C4-2B (cell line): ENCODE data around the gene CNTRL.

ENCODE experiments used
- H3K27ac ChIP-seq: fragments of 450-650 bp; 2 replicates; pipeline ENCODE4 v1.5.1; 2017
- CTCF ChIP-seq: fragments of 450-650 bp; conservative IDR thresholded peaks from 2 replicates; pipeline ENCODE4 v1.5.1; 2017; ENCODE audit warnings: mild to moderate bottlenecking
- ZFX ChIP-seq: fragments of 450-650 bp; IDR thresholded peaks from 2 replicates; pipeline ENCODE4 v1.6.1; 2017

Gene CNTRL

DNA sequence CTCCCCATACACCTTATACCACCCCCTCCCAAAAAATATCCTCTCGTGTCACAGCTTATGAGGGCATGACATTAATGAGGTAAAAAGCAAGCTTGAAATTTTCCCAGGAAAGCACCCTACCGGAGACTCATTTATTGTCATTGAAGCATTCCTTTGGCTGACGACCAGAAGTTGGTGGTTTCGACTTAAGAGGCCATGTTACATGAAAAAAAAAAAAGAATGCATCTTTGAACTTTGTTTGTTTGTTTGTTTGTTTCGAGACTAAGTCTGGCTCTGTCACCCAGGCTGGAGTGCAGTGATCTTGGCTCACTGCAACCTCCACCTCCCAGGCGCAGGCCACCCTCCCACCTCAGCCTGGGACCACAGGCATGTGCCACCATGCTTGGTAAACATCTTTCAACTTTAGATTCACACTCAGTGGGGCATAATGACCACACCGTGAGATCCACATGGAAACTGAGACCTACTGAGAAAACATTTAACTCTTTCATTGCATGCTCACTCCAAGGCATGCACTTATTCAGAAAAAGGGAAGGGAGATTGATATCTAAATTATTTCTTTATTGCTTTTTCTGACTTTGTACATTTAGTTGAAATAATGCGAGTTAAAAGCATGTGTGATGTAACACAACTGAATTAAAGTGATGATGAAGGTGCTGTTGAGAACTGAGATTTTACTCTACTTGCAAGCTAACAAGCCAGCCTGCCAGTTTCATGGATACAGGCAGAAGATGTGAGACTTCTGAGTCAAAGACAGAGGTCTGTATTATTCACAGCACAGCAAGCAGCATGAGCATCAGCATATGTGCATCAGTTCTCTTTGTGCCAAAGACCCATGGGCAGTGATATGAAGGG lies 132.0 kb downstream of the CNTRL start:
- TF ChIP-seq ZFX (no peak), CTCF (no peak)
- no peak overlapping the region for H3K27ac ChIP-seq

DNA sequence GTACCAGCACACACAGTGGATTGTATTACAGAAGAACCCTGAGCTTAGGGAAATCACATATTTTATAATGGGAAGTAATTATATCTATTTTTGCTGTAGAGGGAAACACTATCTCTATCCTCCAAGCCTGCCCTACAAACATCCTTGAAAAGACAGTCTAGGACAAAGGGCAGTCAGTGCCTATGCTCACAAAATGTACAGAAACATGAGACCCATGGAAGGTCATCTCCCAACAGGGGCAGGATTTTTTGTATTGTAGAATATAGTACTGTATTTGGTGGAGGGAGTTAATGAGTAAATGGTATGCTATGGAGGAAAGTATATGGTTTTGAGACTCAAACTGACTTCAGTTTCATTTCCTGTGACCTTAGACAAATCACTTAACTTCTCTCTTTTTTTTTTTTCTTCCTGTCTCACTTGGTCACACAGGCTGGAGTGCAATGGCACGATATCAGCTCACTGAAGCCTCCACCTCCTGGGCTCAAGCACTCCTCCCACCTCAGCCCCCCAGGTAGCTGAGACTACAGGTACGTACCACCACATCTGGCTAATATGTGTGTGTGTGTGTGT lies 132.7 kb downstream of the CNTRL start:
- no peak overlapping the region for H3K27ac ChIP-seq
- TF ChIP-seq CTCF (no peak), ZFX (no peak)

DNA sequence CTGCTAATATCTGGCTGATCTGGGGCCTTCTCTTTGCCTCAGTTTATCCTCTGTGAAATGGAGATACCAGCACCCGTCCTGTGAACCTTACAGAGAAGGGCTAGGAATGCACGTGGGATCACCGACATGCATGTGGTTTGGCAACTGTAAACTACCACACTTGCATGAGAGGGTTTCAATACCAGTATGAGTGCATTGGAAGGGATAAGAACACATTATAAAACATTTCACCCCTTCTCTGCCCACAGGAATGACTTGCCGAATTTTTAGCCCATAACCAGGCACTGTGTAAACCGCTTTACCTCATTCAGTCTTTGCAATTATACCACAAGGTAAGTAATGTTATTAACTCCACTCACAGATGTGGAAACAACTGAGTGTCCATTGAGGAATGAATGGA lies 135.8 kb downstream of the CNTRL start:
- no peak for TF ChIP-seq CTCF
- TF ChIP-seq ZFX, result no peak
- H3K27ac ChIP-seq, result no peak overlapping the region

DNA sequence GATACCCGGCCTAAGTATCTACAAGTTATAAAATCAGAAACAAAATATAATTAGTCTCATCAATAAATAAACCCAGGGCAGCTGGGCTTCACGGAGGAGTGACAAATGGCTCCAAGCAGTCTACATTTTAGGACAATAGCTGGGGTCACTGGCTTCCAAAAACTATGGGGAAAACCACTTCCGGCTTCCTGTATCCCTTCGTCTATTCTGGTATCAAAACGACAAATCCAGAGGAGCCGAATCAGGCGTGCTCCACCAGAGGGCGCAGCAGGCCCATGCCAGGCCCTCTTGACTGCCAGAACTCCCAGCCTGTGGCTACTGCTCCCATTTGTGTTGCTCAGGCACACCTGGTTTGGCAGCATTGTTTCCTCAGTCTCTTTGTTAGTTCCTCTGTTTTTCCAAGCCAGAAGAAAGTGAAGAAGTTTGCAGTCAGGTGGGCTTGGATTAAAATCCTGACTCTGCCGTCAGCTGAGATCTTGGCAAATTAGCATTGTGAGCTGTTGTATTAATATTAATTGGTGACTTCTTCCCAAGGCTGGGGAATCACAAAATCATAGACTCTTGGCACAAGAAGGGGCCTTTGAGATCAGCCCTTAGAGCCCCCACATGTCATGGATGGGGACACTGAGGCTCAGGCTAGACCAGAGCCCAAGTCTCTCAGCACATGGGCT lies 138.5 kb downstream of the CNTRL start:
- H3K27ac ChIP-seq, result no peak overlapping the region
- peak; percentile 98 for TF ChIP-seq CTCF
- no peak for TF ChIP-seq ZFX

DNA sequence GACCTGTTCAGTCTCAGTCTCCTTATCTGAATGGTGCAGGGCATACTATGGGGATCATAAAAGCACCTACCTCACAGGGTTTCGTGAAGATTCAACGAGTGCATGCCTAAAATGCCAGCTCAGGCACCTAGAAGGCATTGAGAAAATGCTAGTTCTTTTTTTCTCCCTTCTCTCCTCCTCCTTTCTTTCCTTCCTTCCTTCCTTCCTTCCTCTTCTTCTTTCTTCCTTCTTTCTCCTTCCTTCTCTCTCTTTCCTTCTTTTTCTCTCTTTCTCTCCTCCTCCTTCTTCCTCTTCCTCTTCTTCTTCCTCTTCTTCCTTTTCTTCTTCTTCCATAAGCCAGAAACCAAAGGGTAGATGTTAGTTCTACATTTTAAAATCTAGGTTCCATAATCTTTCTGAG lies 139.2 kb downstream of the CNTRL start:
- no peak overlapping the region for H3K27ac ChIP-seq
- TF ChIP-seq ZFX (no peak), CTCF (no peak)

DNA sequence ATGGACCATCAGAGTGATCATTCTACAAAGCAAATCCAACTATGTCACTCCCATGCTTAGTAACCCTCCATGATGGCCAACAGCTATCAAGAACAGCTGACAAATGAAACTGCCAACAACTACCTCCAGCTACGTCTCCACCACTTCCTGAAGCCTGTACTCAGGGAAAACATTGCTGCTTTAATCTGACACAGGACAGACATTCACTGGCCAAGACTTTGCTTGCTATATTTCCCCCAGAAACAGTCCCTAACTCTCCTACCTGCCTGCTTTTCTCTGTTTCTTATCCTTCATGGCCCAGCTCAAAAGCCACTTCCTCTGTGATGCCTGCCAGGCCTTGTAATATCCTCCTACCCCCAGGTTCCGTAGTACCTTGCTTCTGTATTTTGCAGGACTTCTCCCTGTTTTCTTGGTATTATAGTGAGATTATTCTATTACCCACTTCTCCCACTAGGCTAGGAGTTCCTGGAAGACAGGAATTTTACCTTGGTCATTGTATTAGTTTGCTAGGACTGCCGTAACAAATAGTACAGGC lies 141.6 kb downstream of the CNTRL start:
- H3K27ac ChIP-seq, result no peak overlapping the region

More for the DNA sequence above, 141.6 kb downstream of the CNTRL start:
- TF ChIP-seq CTCF, result no peak
- TF ChIP-seq ZFX, result no peak
